Epithelial cell of umbilical artery (primary cell): ENCODE data around the gene KIF13A. TPM values are rescaled to one million over a fixed set of nuclear protein-coding genes. Genes with fewer than 3 reads are reported as not detected.

Experiments
- total RNA-seq: library from RNA; depleted of rRNA; stranded (reverse); fragments of >200 nt; gene quantifications from 2 replicates; pipeline ENCODE4 v1.2.3, GENCODE V29; 2014

The KIF13A gene
- 26.0 and 34.5 TPM in 2 replicates for total RNA-seq

DNA sequence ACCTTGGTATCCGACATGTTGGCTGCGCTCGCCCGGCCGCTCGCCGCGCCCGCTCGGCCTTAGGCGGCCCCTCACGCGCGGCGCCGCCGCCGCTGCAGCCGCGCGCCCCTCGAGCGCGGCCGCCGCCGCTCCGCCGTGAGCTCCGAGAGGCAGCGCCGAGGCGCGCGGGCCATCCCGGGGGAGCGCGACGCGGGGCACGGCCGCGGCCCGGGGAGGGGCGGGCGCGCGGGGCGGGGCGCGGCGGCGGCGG, at the start of gene KIF13A:
TSS of gene KIF13A (minus strand) at position 189 of the 250 bp plus-strand sequence. CDS start at position 17, 172 bp downstream.

Other genes starting within 250 kb of the KIF13A start
- gene NHLRC1, start 135.0 kb upstream of the KIF13A start, total RNA-seq, result 2.6 and 3.3 TPM in 2 replicates
- gene TPMT, start 167.4 kb upstream of the KIF13A start, total RNA-seq, result 11.0 and 13.2 TPM in 2 replicates
- 7.1 and 10.9 TPM in 2 replicates for gene KDM1B, start 167.8 kb upstream of the KIF13A start, total RNA-seq